CD4-positive, CD25-positive, alpha-beta regulatory T cell (primary cell): ENCODE measurements around the gene APOO. TPM values are rescaled to one million over a fixed set of nuclear protein-coding genes. Genes with fewer than 3 reads are reported as not detected.
"Not testable (repeated sequence)": the region's sequence is repeated elsewhere in the genome, so short reads cannot be mapped to it uniquely, and the experiment has no call there.

Experiments used
- ATAC-seq, 2 donors: fragments of 150-1000 bp; cut with Tn5 transposase; one replicate each; pipeline ENCODE4 v1.10.0; 2021; ENCODE audit warnings: low read depth in 2 of 2, moderate number of reproducible peaks in 2 of 2, moderate library complexity in 1 of 2
- DNase-seq, 3 donors: peaks; one replicate each; pipeline versions ENCODE4 v3.0.0 to v3.0.0-alpha.2; 2012 to 2022; ENCODE audit warnings: mixed read lengths in 1 of 3
- H3K27ac ChIP-seq: one replicate; pipeline ENCODE4 v1.7.0; 2013; ENCODE audit warnings: mild to moderate bottlenecking, low read length; ENCODE audit not compliant: insufficient read depth, poor library complexity, severe bottlenecking
- H3K27me3 ChIP-seq: one replicate; pipeline ENCODE4 v1.7.0; 2013; ENCODE audit warnings: low read length; ENCODE audit not compliant: control insufficient read depth, insufficient read depth
- H3K36me3 ChIP-seq: one replicate; pipeline ENCODE4 v1.7.0; 2013; ENCODE audit warnings: mild to moderate bottlenecking, low read length, moderate library complexity; ENCODE audit not compliant: control insufficient read depth, insufficient read depth
- H3K4me1 ChIP-seq: 2 replicates; pipeline ENCODE4 v1.7.0; 2013; ENCODE audit warnings: mild to moderate bottlenecking, low read length; ENCODE audit not compliant: insufficient read depth, control insufficient read depth, poor library complexity, severe bottlenecking
- H3K4me3 ChIP-seq: one replicate; pipeline ENCODE4 v1.7.0; 2013; ENCODE audit warnings: low read depth, mild to moderate bottlenecking, low read length, moderate library complexity
- H3K9me3 ChIP-seq, 2 experiments: 1 replicate in 1 of 2; 2 replicates in 1 of 2; pipeline ENCODE4 v1.7.0; 2013; ENCODE audit warnings: low read length in 2 of 2, mild to moderate bottlenecking in 1 of 2, moderate library complexity in 1 of 2; ENCODE audit not compliant: control insufficient read depth in 2 of 2
- H3K27ac Mint-ChIP-seq, 3 donors: one replicate each; pipeline ENCODE4 v1.8.0; 2020 to 2022; ENCODE audit warnings: mild to moderate bottlenecking in 3 of 3, mixed read lengths in 3 of 3, moderate library complexity in 2 of 3
- H3K27me3 Mint-ChIP-seq: one replicate; pipeline ENCODE4 v1.8.0; 2022; ENCODE audit warnings: mild to moderate bottlenecking, mixed read lengths
- H3K36me3 Mint-ChIP-seq: one replicate; pipeline ENCODE4 v1.8.0; 2020; ENCODE audit warnings: mixed read lengths
- H3K4me1 Mint-ChIP-seq, 4 donors: one replicate each; pipeline ENCODE4 v1.8.0; 2020 to 2022; ENCODE audit warnings: mixed read lengths in 4 of 4, mild to moderate bottlenecking in 1 of 4
- H3K4me3 Mint-ChIP-seq, 4 donors: one replicate each; pipeline ENCODE4 v1.8.0; 2020 to 2022; ENCODE audit warnings: mild to moderate bottlenecking in 4 of 4, mixed read lengths in 4 of 4, moderate library complexity in 3 of 4
- H3K9me3 Mint-ChIP-seq, 7 donors: one replicate each; pipeline ENCODE4 v1.8.0; 2020 to 2022; ENCODE audit warnings: mixed read lengths in 7 of 7, mild to moderate bottlenecking in 3 of 7, moderate library complexity in 2 of 7
- polyA plus RNA-seq, 4 donors: library from polyadenylated mRNA; unstranded; fragments of 300-500 nt; fragmentation: Illumina TruSeq; gene quantifications; one replicate each; pipeline ENCODE4 v1.2.3, GENCODE V29; 2021
- total RNA-seq: library from RNA; stranded (reverse); gene quantifications from one replicate; pipeline ENCODE4 v1.2.3, GENCODE V29; 2022

The APOO gene
- total and polyA plus RNA-seq, 5 donors from 2014 or later = 13.5 to 20.9 (median 14.4) TPM

DNA sequence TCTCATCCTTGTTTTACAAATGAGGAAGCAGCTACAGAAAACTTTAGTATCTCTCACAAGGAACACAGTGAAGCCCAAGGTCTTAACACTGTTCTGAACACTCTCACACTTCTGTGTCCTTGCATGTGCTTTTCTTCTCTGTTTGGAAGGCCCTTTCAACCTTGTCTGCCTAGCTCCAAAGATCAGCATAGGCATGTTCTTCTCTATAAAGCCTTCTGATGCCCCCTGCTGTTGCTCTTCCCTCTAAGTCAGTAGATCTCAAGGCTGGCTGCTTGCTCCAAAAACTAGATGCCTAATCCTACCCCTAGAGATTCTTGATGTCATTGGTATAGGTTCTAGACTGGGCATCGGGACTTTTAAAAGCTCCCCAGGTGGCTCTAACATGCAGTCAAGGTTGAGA, 5.9 kb downstream of the APOO start:
- H3K27ac Mint-ChIP-seq = no peak overlapping the region
- ATAC-seq = peak; percentile 89
- no peaks in the 10 kb centered on the region for H3K9me3 Mint-ChIP-seq
- no peaks in the 10 kb centered on the region for H3K27me3 Mint-ChIP-seq
- H3K4me1 Mint-ChIP-seq = peaks cover 4 to 13% (median 10%) of the 10 kb centered on the region in 4 donors
- no peak overlapping the region for H3K27ac ChIP-seq
- H3K4me3 ChIP-seq = no peak overlapping the region
- H3K4me3 Mint-ChIP-seq = no peak overlapping the region
- H3K27me3 ChIP-seq = no peaks in the 10 kb centered on the region
- H3K36me3 Mint-ChIP-seq = no peaks in the 10 kb centered on the region
- no peaks in the 10 kb centered on the region for H3K36me3 ChIP-seq
- H3K9me3 ChIP-seq = no peaks in the 10 kb centered on the region
- peaks cover 13% of the 10 kb centered on the region for H3K4me1 ChIP-seq
- DNase-seq = peak; percentile 8 to 83 (median 46)

DNA sequence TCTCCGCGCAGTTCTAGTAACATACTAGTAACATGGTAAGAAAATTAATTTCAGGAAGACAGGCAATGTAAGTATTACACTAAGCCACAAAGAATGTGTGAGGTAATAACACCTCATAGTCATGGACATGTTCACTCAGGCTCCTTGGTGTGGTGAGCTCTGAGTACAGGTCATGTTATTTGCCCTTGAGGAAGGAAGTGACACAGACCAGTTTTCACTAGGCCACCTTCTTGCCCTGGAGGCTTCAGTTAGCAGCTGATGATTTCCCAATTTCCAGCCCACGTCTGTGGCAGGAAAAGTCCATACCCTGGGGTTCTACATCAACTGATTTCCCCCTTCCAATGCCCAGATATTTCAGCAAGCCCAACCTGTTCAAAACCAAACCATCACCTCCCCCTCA, 6.7 kb downstream of the APOO start:
- no peak overlapping the region for H3K27ac ChIP-seq
- H3K36me3 ChIP-seq = no peaks in the 10 kb centered on the region
- Mint-ChIP-seq H3K4me1 (peaks cover 5 to 10% (median 9%) of the 10 kb centered on the region in 4 donors), H3K27me3 (no peaks in the 10 kb centered on the region), H3K4me3 (no peak overlapping the region), H3K27ac (no peak overlapping the region), H3K9me3 (no peaks in the 10 kb centered on the region), H3K36me3 (no peaks in the 10 kb centered on the region)
- no peaks in the 10 kb centered on the region for H3K9me3 ChIP-seq
- H3K27me3 ChIP-seq = no peaks in the 10 kb centered on the region
- ATAC-seq (no peak), DNase-seq (peak in 1 of 3 donors; percentile 30)
- H3K4me1 ChIP-seq = peaks cover 10% of the 10 kb centered on the region
- H3K4me3 ChIP-seq = no peak overlapping the region

DNA sequence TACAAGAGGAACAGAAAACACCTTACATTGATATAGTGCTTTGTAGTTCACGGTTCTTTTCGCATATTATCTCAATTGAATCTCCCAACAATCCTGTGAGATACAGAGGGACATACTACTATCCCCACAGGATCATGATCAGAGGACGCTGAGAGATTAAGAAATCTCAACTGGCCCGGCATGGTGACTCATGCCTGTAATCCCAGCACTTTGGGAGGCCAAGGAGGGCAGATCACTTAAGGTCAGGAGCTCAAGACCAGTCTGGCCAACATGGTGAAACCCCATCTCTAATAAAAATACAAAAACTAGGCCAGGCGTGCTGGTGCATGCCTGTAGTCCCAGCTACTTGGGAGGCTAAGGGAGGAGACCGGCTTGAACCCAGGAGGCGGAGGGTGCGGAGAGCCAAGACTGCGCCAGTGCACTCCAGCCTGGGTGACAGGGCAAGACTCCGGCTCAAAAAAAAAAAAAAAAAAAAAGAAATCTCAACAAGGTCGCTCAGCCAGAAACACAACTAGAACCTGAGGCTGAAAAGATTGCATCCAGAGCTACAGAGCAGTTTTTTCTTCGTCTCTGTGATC, 7.4 kb downstream of the APOO start:
- peak overlapping the region in 1 of 3 donors; percentile 20 for H3K27ac Mint-ChIP-seq
- Histone ChIP-seq H3K9me3 (no peaks in the 10 kb centered on the region), H3K27ac (no peak overlapping the region), H3K4me1 (peaks cover 10% of the 10 kb centered on the region), H3K27me3 (no peaks in the 10 kb centered on the region), H3K4me3 (no peak overlapping the region), H3K36me3 (no peaks in the 10 kb centered on the region)
- ATAC-seq (no peak), DNase-seq (no peak)
- H3K4me1 Mint-ChIP-seq = peaks cover 5 to 10% (median 8%) of the 10 kb centered on the region in 4 donors
- H3K4me3 Mint-ChIP-seq = peak overlapping the region in 1 of 4 donors; percentile 5
- H3K36me3 Mint-ChIP-seq = no peaks in the 10 kb centered on the region
- H3K9me3 Mint-ChIP-seq = no peaks in the 10 kb centered on the region
- H3K27me3 Mint-ChIP-seq = no peaks in the 10 kb centered on the region

DNA sequence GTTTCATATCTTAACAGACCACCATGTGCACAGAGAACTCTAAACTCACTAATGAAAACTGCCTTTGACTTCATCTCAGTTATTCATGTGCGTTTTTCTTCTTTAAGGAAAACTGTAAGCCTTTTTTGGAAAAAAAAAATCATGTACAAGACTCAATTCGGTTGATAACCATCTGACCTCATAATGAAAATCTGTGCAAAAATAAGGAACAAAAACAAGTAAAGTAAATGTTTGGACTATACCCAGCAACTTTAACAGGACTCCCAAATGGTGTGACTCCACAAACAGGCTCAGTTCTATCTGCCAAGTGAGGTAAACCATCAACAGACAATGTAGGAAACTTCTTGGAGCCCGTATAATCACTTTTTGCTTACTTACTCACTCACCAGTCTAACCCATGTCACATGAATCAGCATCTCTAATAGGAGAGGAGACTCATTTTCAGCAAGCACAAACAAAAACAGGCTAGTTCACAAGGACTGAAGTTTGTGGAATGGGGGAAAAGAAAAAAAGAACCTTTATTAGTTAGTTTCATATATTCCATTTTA, 9.3 kb downstream of the APOO start:
- no peaks in the 10 kb centered on the region for H3K27me3 Mint-ChIP-seq
- no peaks in the 10 kb centered on the region for H3K27me3 ChIP-seq
- no peaks in the 10 kb centered on the region for H3K36me3 ChIP-seq
- H3K4me3 Mint-ChIP-seq = no peak overlapping the region
- no peak overlapping the region for H3K27ac ChIP-seq
- H3K4me3 ChIP-seq = no peak overlapping the region
- no peaks in the 10 kb centered on the region for H3K36me3 Mint-ChIP-seq
- peak overlapping the region in 1 of 3 donors; percentile 52 for H3K27ac Mint-ChIP-seq
- peaks cover 5 to 12% (median 10%) of the 10 kb centered on the region in 4 donors for H3K4me1 Mint-ChIP-seq
- DNase-seq = no peak
- ATAC-seq = no peak
- H3K9me3 ChIP-seq = no peaks in the 10 kb centered on the region
- no peaks in the 10 kb centered on the region for H3K9me3 Mint-ChIP-seq
- H3K4me1 ChIP-seq = peaks cover 10% of the 10 kb centered on the region

DNA sequence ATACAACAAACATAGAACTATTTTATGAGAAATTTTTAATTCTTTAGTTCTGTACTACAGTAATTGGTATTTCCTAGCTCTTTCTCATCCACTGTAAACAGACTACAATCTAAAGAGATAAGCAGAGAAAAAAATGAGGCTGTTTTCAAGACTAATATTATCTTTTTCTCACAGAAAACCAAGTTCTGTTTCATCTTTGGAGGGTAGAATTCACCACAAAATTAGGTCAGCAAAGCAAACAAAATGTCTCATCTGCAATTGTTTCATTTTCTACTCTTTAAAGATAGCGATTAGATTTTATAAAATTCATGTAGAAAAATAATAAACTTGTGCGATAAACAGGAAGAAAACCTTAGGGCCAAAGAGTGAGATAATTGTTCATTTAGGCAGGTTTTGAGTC, 10.8 kb downstream of the APOO start:
- H3K27me3 ChIP-seq = no peaks in the 10 kb centered on the region
- Mint-ChIP-seq H3K27me3 (no peaks in the 10 kb centered on the region), H3K9me3 (no peaks in the 10 kb centered on the region), H3K4me1 (peaks cover 5 to 12% (median 10%) of the 10 kb centered on the region in 4 donors), H3K27ac (peak overlapping the region in 1 of 3 donors; percentile 20), H3K4me3 (no peak overlapping the region), H3K36me3 (no peaks in the 10 kb centered on the region)
- H3K4me3 ChIP-seq = peak overlapping the region; percentile 11
- ATAC-seq (no peak), DNase-seq (peak in 1 of 3 donors; percentile 18)
- H3K36me3 ChIP-seq = no peaks in the 10 kb centered on the region
- no peaks in the 10 kb centered on the region for H3K9me3 ChIP-seq
- H3K4me1 ChIP-seq = peaks cover 5% of the 10 kb centered on the region
- H3K27ac ChIP-seq = peak overlapping the region; percentile 37

DNA sequence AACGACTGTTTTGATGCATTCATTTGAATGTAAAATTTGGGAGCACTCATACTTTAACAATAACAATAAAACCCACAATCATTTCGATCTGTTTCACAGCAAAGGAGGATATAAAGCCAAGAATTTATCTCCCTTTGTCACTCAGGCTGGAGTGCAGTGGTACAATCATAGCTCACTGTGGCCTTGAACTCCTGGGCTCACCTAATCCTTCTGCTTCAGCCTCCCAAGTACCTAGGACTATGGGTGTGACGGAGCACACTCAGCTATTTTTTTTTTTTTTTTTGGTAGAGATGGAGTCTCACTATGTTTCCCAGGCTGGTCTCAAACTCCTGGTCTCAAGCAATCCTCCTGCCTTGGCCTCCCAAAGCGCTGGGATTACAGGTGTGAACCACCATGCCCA, 11.2 kb downstream of the APOO start:
- not testable (repeated sequence) for H3K27me3 Mint-ChIP-seq, H3K9me3 ChIP-seq, H3K36me3 ChIP-seq, H3K4me1 ChIP-seq, H3K36me3 Mint-ChIP-seq, H3K4me3 ChIP-seq, H3K27me3 ChIP-seq, H3K4me3 Mint-ChIP-seq, H3K9me3 Mint-ChIP-seq, ATAC-seq, DNase-seq, H3K27ac Mint-ChIP-seq
- peaks cover 5 to 12% (median 10%) of the 10 kb centered on the region in 4 donors for H3K4me1 Mint-ChIP-seq
- H3K27ac ChIP-seq = peak overlapping the region; percentile 37

DNA sequence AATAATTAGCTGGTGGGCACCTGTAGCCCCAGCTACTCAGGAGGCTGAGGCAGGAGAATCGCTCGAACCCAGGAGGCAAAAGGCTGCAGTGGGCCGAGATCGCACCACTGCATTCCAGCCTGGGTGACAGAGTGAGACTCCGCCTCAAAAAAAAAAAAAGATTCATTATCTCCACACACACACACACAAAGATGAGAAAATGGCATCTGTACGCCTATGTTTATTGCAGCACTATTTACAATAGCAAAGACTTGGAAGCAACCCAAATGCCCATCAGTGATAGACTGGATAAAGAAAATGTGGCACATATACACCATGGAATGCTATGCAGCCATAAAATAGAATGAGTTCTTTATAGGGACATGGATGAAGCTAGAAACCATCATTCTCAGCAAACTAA, 12.7 kb downstream of the APOO start:
- not testable (repeated sequence) for DNase-seq, H3K27me3 Mint-ChIP-seq, H3K4me3 ChIP-seq, H3K27ac Mint-ChIP-seq, H3K27me3 ChIP-seq, ATAC-seq, H3K4me1 ChIP-seq, H3K27ac ChIP-seq, H3K36me3 ChIP-seq, H3K9me3 Mint-ChIP-seq, H3K36me3 Mint-ChIP-seq, H3K9me3 ChIP-seq, H3K4me3 Mint-ChIP-seq
- peaks cover 5 to 10% (median 9%) of the 10 kb centered on the region in 4 donors for H3K4me1 Mint-ChIP-seq

DNA sequence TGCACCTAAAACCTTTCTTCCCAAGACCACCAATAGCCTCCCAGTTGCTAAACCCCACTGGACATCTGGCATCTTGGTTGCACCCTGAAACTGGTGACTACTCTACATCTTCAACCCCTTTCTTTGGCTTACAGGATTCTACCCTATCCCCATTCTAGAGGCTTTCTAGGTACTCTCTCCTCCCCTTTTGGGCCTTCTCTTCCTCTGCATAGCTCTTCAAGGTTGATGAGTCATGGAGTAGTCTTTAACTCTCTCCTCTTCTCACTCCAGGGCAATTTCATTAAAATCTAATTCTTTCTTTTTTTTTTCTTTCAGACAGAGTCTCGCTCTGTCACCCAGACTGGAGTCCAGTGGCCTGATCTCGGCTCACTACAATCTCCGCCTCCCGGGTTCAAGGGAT, 16.8 kb downstream of the APOO start:
- Mint-ChIP-seq H3K9me3 (no peaks in the 10 kb centered on the region), H3K27me3 (no peaks in the 10 kb centered on the region), H3K27ac (no peak overlapping the region), H3K4me1 (peaks cover 0 to 2% (median under 1%) of the 10 kb centered on the region in 4 donors), H3K36me3 (no peaks in the 10 kb centered on the region), H3K4me3 (no peak overlapping the region)
- H3K4me1 ChIP-seq = no peaks in the 10 kb centered on the region
- H3K27ac ChIP-seq = no peak overlapping the region
- ATAC-seq (no peak), DNase-seq (no peak)
- no peaks in the 10 kb centered on the region for H3K27me3 ChIP-seq
- H3K36me3 ChIP-seq = no peaks in the 10 kb centered on the region
- no peak overlapping the region for H3K4me3 ChIP-seq
- no peaks in the 10 kb centered on the region for H3K9me3 ChIP-seq
